ENCODE data around the gene PAPSS1.

DNA sequence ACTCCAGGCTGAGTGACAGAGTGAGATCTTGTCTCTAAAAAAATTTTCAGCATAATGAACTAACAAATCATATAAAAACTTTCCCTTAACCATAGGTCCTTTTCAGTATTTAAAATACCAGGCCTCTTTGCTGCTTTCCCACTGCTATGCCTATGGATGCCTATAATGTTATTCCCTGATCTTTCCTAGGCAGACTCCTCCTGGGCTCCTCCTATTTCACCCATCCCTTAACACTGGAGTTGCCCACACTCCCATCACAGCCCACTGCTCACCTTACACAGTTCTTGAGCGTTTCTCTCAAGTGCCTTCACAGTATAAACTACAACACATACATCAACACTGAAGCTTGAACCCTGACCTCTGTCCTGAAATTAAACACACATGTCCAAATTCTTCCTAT, 31.6 kb downstream of the PAPSS1 start:
- no peak for TF ChIP-seq GATA2 (CRISPR knock-in tag; IDR thresholded peaks at IDR 0.05)
- no peak for TF ChIP-seq EP300 (IDR thresholded peaks at IDR 0.05; ENCODE audit: borderline replicate concordance in 1 of 2, low read depth in 1 of 2, low read length in 1 of 2)
- TF ChIP-seq RCOR1 (IDR thresholded peaks at IDR 0.05; ENCODE audit: low read length), result no peak
- no peak for TF ChIP-seq TAF1 (IDR thresholded peaks at IDR 0.05; ENCODE audit: borderline replicate concordance, low read depth, low read length)
- TF ChIP-seq NFIC (IDR thresholded peaks at IDR 0.05; ENCODE audit: borderline replicate concordance), result no peak
- TF ChIP-seq IRF3 (IDR thresholded peaks at IDR 0.05; ENCODE audit: low read depth, low read length), result no peak
- TF ChIP-seq, protein P1, sequence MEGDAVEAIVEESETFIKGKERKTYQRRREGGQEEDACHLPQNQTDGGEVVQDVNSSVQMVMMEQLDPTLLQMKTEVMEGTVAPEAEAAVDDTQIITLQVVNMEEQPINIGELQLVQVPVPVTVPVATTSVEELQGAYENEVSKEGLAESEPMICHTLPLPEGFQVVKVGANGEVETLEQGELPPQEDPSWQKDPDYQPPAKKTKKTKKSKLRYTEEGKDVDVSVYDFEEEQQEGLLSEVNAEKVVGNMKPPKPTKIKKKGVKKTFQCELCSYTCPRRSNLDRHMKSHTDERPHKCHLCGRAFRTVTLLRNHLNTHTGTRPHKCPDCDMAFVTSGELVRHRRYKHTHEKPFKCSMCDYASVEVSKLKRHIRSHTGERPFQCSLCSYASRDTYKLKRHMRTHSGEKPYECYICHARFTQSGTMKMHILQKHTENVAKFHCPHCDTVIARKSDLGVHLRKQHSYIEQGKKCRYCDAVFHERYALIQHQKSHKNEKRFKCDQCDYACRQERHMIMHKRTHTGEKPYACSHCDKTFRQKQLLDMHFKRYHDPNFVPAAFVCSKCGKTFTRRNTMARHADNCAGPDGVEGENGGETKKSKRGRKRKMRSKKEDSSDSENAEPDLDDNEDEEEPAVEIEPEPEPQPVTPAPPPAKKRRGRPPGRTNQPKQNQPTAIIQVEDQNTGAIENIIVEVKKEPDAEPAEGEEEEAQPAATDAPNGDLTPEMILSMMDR (IDR thresholded peaks at IDR 0.05), result no peak
- TF ChIP-seq SMC3 (IDR thresholded peaks at IDR 0.05; ENCODE audit: low read depth, low read length), result no peak

All from SK-N-SH (cell line).